ENCODE data around the gene SNAPC5.

DNA sequence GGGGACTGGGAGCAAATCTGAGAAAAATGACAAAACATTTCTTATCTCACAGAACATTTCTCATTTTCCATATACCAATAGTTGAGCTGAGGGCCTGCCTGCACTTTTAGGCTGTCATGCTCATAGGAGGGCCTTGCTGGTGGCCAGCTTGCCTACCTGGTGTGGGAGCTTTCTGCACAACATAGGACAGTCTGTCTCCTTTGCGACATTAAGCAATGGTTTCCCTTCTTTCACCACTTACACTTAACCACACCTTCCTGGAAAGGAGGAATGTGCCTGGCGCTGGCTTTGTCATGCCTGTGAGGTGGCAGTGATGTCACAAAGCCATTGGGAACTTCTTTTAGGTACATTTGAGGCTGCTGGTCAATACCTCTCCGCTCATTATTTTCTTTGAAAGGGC is 5.7 kb downstream of the SNAPC5 start:
- TF ChIP-seq POLR2AphosphoS5 (IDR thresholded peaks at IDR 0.05) = no peak
- TF ChIP-seq, protein P1, sequence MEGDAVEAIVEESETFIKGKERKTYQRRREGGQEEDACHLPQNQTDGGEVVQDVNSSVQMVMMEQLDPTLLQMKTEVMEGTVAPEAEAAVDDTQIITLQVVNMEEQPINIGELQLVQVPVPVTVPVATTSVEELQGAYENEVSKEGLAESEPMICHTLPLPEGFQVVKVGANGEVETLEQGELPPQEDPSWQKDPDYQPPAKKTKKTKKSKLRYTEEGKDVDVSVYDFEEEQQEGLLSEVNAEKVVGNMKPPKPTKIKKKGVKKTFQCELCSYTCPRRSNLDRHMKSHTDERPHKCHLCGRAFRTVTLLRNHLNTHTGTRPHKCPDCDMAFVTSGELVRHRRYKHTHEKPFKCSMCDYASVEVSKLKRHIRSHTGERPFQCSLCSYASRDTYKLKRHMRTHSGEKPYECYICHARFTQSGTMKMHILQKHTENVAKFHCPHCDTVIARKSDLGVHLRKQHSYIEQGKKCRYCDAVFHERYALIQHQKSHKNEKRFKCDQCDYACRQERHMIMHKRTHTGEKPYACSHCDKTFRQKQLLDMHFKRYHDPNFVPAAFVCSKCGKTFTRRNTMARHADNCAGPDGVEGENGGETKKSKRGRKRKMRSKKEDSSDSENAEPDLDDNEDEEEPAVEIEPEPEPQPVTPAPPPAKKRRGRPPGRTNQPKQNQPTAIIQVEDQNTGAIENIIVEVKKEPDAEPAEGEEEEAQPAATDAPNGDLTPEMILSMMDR (IDR thresholded peaks at IDR 0.05) = no peak

Measured in prostate gland (tissue), 2 donors.